ENCODE results near the gene FAAP24. TPM values are rescaled to one million over a fixed set of nuclear protein-coding genes. Genes with fewer than 3 reads are reported as not detected.
"Not testable (repeated sequence)": the region's sequence is repeated elsewhere in the genome, so short reads cannot be mapped to it uniquely, and the experiment has no call there.

Gene FAAP24
- total RNA-seq, 1 donor, result 1.6 TPM

- DNase-seq (ENCODE audit: low read depth in 2 of 3, low spot score in 2 of 3), result no peak
These were observed 25.8 kb downstream of the FAAP24 start for GRCh38 chr19:32997716-32998355.

- no peak for DNase-seq (ENCODE audit: low read depth in 2 of 3, low spot score in 2 of 3)
These were observed 26.7 kb downstream of the FAAP24 start for GRCh38 chr19:32998722-32999121.

DNA sequence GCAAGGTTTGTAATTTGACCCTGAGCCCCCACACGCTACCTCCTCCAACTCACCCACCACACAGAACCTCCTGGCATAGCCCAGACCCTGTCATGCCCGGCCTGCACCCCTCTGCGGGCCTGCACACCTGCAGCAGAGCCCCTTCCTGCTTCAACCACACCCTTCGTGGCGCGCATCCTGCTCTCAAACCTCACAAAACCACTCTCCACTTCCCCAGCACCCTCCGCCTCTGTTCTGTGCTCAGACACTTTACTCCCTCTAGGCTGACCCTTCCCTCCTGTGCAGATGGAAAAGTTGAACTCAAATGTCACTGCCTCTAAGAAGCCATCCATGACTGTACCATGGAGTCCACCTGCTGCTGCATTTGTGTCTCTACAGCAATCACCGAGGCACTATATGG, 28.5 kb downstream of the FAAP24 start:
- DNase-seq (ENCODE audit: low read depth in 2 of 3, low spot score in 2 of 3), result no peak

GRCh38 chr19:33000910-33001309, 28.9 kb downstream of the FAAP24 start:
- no peak for DNase-seq (ENCODE audit: low read depth in 2 of 3, low spot score in 2 of 3)

DNA sequence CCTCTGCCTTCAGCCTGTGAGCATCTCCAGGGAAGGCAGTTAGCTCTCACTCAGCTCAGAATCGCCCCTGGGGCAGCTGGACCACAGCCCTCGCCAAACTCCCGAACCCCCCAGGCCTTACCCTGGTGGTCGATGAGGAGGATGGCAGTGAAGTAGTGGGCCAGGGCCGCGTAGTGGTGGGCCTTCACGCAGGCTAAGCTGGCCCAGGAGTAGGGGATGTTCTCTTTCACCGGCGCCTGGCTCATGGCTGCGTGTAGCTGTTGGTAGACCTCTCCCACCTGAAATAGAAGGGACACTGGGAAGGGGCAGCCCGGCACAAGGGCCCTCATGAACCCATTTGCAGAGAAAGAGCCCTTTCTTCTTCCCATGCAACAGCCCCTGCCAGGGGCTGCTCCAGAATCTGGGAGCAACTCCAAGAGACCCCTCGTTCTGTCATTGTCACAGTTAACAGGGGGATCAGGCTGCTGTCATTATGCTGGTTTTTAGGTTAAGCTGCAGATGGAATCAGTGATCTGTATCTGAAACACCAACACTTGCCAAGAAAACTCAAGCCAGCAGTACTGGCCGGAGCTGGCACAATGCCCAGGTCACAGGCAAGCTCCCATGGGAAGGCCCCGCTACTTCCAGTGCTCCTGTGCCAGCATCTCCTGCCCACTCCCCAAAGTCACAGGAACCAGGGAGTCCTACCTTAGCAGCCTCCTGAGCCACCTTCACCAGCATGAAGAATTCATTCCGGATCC, 30.3 kb downstream of the FAAP24 start:
- DNase-seq (ENCODE audit: low read depth in 2 of 3, low spot score in 2 of 3), result not testable (repeated sequence)

DNA sequence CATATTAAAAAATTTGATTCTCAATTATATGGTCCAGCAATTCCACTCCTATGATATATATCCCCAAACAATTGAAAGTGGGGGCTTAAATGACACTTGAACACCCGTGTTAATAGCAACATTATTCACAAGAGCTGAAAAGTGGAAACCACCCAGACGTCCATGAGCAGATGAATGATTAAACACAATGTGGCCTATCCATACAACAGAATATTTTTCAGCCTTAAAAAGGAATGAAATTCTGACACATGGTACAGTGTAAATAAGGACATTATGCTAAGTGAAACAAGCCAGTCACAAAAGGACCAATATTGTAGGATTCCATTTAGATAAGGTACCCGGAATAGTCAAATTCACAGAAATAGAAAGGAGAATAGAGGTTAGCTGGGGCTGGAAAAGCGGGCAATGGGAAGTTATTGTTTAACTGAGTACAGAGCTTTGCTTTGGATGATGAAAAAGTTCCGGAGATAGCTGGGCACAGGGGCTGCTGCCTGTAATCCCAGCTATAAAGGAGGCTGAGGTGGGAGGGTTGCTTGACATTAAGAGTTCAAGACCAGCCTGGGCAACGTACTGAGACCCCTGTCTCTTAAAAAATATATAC, 31.5 kb downstream of the FAAP24 start:
- DNase-seq (ENCODE audit: low read depth in 2 of 3, low spot score in 2 of 3), result not testable (repeated sequence)

DNA sequence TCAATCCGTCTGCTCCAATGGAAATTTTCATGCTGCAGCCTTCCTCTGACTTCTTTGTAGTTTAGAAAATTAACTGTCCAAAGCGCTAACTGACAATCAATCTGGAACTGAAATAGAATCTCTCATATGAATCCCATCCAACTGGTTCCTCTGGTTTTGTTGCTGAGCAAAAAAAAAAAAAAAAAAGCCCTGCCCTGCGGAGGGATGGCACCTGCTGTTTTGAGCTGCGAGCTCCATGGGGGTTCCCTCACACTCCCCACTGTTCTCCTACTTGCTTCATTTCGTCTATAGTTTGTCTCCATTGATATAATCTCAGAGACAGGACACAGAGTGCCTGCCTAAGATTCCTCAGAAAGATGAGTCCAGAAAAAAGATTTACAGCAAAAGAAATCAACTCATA, 33.4 kb downstream of the FAAP24 start:
- no peak for DNase-seq (ENCODE audit: low read depth in 2 of 3, low spot score in 2 of 3)

GRCh38 chr19:33008738-33009137, 36.7 kb downstream of the FAAP24 start:
- DNase-seq (ENCODE audit: low read depth in 2 of 3, low spot score in 2 of 3), result no peak

GRCh38 chr19:33010891-33011290, 38.8 kb downstream of the FAAP24 start:
- not testable (repeated sequence) for DNase-seq (ENCODE audit: low read depth in 2 of 3, low spot score in 2 of 3)

GRCh38 chr19:33022472-33023116, 50.6 kb downstream of the FAAP24 start:
- DNase-seq (ENCODE audit: low read depth in 2 of 3, low spot score in 2 of 3), result no peak

GRCh38 chr19:33024398-33024797, 52.4 kb downstream of the FAAP24 start:
- DNase-seq (ENCODE audit: low read depth in 2 of 3, low spot score in 2 of 3), result no peak

DNA sequence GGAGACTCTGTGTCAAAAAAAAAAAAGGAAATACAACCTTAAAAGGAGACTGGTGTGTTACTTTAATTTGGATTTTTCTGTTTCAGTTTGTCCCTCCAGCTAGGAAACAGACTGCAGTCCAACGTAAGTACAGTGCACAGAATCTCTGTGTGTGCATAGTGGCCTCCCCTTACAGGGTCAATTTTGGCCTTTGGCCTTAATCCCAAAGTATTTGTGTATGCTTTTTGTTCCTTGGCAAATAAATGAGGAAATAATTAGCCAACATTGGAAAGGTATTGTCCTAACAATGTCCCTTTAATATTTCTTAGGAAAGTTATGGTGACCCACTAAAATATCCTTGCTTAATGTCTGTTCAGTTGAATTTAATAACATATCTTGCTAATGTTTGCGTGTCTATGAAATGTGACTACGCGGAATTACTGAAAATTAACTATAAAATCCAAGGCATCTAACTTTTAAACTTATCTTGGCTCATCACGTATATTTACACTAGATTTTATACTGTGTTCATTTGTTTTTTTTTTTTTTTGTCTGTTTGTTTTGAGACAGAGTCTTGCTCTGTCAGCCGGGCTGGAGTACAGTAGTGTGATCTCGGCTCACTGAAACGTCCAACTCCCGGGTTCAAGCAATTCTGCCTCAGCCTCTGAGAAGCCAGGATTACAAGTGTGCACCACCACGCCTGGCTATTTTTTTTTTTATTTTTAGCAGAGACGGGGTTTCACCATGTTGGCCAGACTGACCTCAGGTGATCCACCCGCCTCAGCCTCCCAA, 53.6 kb downstream of the FAAP24 start:
- DNase-seq (ENCODE audit: low read depth in 2 of 3, low spot score in 2 of 3), result not testable (repeated sequence)

- DNase-seq (ENCODE audit: low read depth in 2 of 3, low spot score in 2 of 3), result not testable (repeated sequence)
These were observed 54.6 kb downstream of the FAAP24 start for GRCh38 chr19:33026602-33027001.

Other genes starting within 250 kb of the FAAP24 start
- not detected for gene SLC7A9, start 102.5 kb upstream of the FAAP24 start, total RNA-seq
- 10.0 TPM for gene CEP89, start 284 bp upstream of the FAAP24 start, total RNA-seq
- gene RHPN2, start 92.6 kb downstream of the FAAP24 start, total RNA-seq, result under 0.01 TPM
- 6.2 TPM for gene GPATCH1, start 108.9 kb downstream of the FAAP24 start, total RNA-seq
- gene WDR88, start 159.9 kb downstream of the FAAP24 start, total RNA-seq, result not detected
- gene LRP3, start 222.1 kb downstream of the FAAP24 start, total RNA-seq, result 6.7 TPM